HG03175 (cell line): Measurements from ENCODE around the gene CHST9.
"Not testable (repeated sequence)": the region's sequence is repeated elsewhere in the genome, so short reads cannot be mapped to it uniquely, and the experiment has no call there.

Source experiments
- ATAC-seq: cut with Tn5 transposase; IDR thresholded peaks from one replicate; pipeline ENCODE4 v1.9.1; 2021; ENCODE audit warnings: mild to moderate bottlenecking, moderate library complexity; ENCODE audit not compliant: unreplicated experiment

The CHST9 gene

GRCh38 chr18:26941584-26941983 is 243.5 kb downstream of the CHST9 start:
- ATAC-seq = no peak

- no peak for ATAC-seq
Measured at GRCh38 chr18:26940744-26941398, 244.2 kb downstream of the CHST9 start.

GRCh38 chr18:26931659-26932058 is 253.4 kb downstream of the CHST9 start:
- no peak for ATAC-seq

- ATAC-seq = no peak
Measured at GRCh38 chr18:26930630-26931029, 254.5 kb downstream of the CHST9 start.

- ATAC-seq = no peak
Measured at GRCh38 chr18:26928670-26929313, 256.3 kb downstream of the CHST9 start.

GRCh38 chr18:26927822-26928221 is 257.3 kb downstream of the CHST9 start:
- not testable (repeated sequence) for ATAC-seq

GRCh38 chr18:26926066-26926675 is 258.9 kb downstream of the CHST9 start:
- ATAC-seq = no peak

- ATAC-seq = no peak
Measured at GRCh38 chr18:26925313-26925712, 259.8 kb downstream of the CHST9 start.

GRCh38 chr18:26922313-26922712 is 262.8 kb downstream of the CHST9 start:
- no peak for ATAC-seq

- ATAC-seq = no peak
Measured at GRCh38 chr18:26920644-26921043, 264.5 kb downstream of the CHST9 start.

- ATAC-seq = no peak
Measured at GRCh38 chr18:26919627-26920026, 265.5 kb downstream of the CHST9 start.

GRCh38 chr18:26919201-26919600 is 265.9 kb downstream of the CHST9 start:
- ATAC-seq = no peak

GRCh38 chr18:26911840-26912239 is 273.3 kb downstream of the CHST9 start:
- no peak for ATAC-seq

GRCh38 chr18:26909599-26910290 is 275.4 kb downstream of the CHST9 start:
- no peak for ATAC-seq

- no peak for ATAC-seq
Measured at GRCh38 chr18:26908906-26909305, 276.2 kb downstream of the CHST9 start.

GRCh38 chr18:26902291-26902690 is 282.8 kb downstream of the CHST9 start:
- ATAC-seq = no peak

GRCh38 chr18:26901020-26901419 is 284.1 kb downstream of the CHST9 start:
- ATAC-seq = no peak

- ATAC-seq = no peak
Measured at GRCh38 chr18:26894426-26894825, 290.7 kb downstream of the CHST9 start.

- ATAC-seq = no peak
Measured at GRCh38 chr18:26893996-26894395, 291.1 kb downstream of the CHST9 start.

GRCh38 chr18:26888259-26888658 is 296.8 kb downstream of the CHST9 start:
- ATAC-seq = no peak

GRCh38 chr18:26875040-26875654 is 310.0 kb downstream of the CHST9 start:
- ATAC-seq = no peak
